ENCODE measurements around the gene MRPS18B. TPM values are rescaled to one million over a fixed set of nuclear protein-coding genes. Genes with fewer than 3 reads are reported as not detected.

MRPS18B gene
- total and polyA plus RNA-seq, 2 donors from 2014 or later, result 62.1 to 135 TPM

DNA sequence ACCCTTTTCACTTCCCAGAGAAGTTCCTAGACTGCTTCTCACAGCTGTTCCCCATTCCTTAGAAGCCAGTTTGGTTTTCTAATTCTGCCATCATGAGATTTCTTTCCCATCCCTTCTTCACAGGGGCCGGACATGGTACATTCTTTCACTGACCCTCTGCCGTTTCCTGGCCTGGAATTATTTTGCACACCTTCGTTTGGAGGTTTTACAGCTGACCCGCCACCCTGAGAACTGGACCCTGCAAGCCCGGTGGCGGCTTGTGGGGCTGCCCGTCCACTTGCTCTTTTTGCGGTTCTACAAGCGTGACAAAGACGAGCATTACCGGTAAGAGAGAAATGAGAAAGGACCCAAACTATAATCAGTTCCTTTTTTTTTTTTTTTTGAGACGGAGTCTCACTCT lies 33.5 kb downstream of the MRPS18B start:
- TF ChIP-seq, protein P1, sequence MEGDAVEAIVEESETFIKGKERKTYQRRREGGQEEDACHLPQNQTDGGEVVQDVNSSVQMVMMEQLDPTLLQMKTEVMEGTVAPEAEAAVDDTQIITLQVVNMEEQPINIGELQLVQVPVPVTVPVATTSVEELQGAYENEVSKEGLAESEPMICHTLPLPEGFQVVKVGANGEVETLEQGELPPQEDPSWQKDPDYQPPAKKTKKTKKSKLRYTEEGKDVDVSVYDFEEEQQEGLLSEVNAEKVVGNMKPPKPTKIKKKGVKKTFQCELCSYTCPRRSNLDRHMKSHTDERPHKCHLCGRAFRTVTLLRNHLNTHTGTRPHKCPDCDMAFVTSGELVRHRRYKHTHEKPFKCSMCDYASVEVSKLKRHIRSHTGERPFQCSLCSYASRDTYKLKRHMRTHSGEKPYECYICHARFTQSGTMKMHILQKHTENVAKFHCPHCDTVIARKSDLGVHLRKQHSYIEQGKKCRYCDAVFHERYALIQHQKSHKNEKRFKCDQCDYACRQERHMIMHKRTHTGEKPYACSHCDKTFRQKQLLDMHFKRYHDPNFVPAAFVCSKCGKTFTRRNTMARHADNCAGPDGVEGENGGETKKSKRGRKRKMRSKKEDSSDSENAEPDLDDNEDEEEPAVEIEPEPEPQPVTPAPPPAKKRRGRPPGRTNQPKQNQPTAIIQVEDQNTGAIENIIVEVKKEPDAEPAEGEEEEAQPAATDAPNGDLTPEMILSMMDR (IDR thresholded peaks at IDR 0.05; ENCODE audit: borderline replicate concordance, extremely low read depth, insufficient read depth), result no peak
- Histone ChIP-seq H3K27ac (ENCODE audit: low read depth in 2 of 2, low read length in 2 of 2) (no peak overlapping the region), H3K4me3 (ENCODE audit: low read length in 3 of 3) (no peak overlapping the region), H3K27me3 (ENCODE audit: control insufficient read depth, insufficient read depth, low read length) (no peaks in the 10 kb centered on the region), H3K4me1 (ENCODE audit: control insufficient read depth in 2 of 3, insufficient read depth in 2 of 3, low read depth in 1 of 3, low read length in 3 of 3) (peaks cover 0 to 10% (median 0%) of the 10 kb centered on the region in 3 donors), H3K9ac (ENCODE audit: low read length in 3 of 3) (no peak overlapping the region), H3K36me3 (ENCODE audit: control insufficient read depth in 2 of 3, insufficient read depth in 3 of 3, low read length in 3 of 3) (peaks cover 11 to 52% (median 28%) of the 10 kb centered on the region in 3 donors), H3K9me3 (ENCODE audit: control insufficient read depth in 2 of 3, insufficient read depth in 1 of 3, low read length in 3 of 3) (no peaks in the 10 kb centered on the region)
- no peak for DNase-seq
- intact Hi-C loops (cut with DNase I), result no loop called here
- FAIRE-seq, result no peak

GRCh38 chr6:30654798-30655742 lies 37.4 kb downstream of the MRPS18B start:
- no peaks in the 10 kb centered on the region for H3K4me1 ChIP-seq (ENCODE audit: control insufficient read depth in 2 of 3, insufficient read depth in 2 of 3, low read depth in 1 of 3, low read length in 3 of 3)
- DNase-seq (no peak), FAIRE-seq (no peak)
- peaks cover 11 to 73% (median 53%) of the 10 kb centered on the region in 3 donors for H3K36me3 ChIP-seq (ENCODE audit: control insufficient read depth in 2 of 3, insufficient read depth in 3 of 3, low read length in 3 of 3)
- TF ChIP-seq, protein P1 (IDR thresholded peaks at IDR 0.05; ENCODE audit: borderline replicate concordance, extremely low read depth, insufficient read depth), result no peak
- H3K27ac ChIP-seq (ENCODE audit: low read depth in 2 of 2, low read length in 2 of 2), result no peak overlapping the region
- no peaks in the 10 kb centered on the region for H3K9me3 ChIP-seq (ENCODE audit: control insufficient read depth in 2 of 3, insufficient read depth in 1 of 3, low read length in 3 of 3)
- no peak overlapping the region for H3K9ac ChIP-seq (ENCODE audit: low read length in 3 of 3)
- no peaks in the 10 kb centered on the region for H3K27me3 ChIP-seq (ENCODE audit: control insufficient read depth, insufficient read depth, low read length)
- intact Hi-C loops (cut with DNase I), result no loop called here
- no peak overlapping the region for H3K4me3 ChIP-seq (ENCODE audit: low read length in 3 of 3)

- H3K36me3 ChIP-seq (ENCODE audit: control insufficient read depth in 2 of 3, insufficient read depth in 3 of 3, low read length in 3 of 3), result peaks cover 11 to 76% (median 57%) of the 10 kb centered on the region in 3 donors
- DNase-seq, result no peak
- H3K27me3 ChIP-seq (ENCODE audit: control insufficient read depth, insufficient read depth, low read length), result no peaks in the 10 kb centered on the region
- no peak overlapping the region for H3K27ac ChIP-seq (ENCODE audit: low read depth in 2 of 2, low read length in 2 of 2)
- no peaks in the 10 kb centered on the region for H3K9me3 ChIP-seq (ENCODE audit: control insufficient read depth in 2 of 3, insufficient read depth in 1 of 3, low read length in 3 of 3)
- no peak overlapping the region for H3K9ac ChIP-seq (ENCODE audit: low read length in 3 of 3)
- H3K4me3 ChIP-seq (ENCODE audit: low read length in 3 of 3), result no peak overlapping the region
- TF ChIP-seq, protein P1 (IDR thresholded peaks at IDR 0.05; ENCODE audit: borderline replicate concordance, extremely low read depth, insufficient read depth), result no peak
- no peak for FAIRE-seq
- no peaks in the 10 kb centered on the region for H3K4me1 ChIP-seq (ENCODE audit: control insufficient read depth in 2 of 3, insufficient read depth in 2 of 3, low read depth in 1 of 3, low read length in 3 of 3)
- intact Hi-C loops (cut with DNase I), result no loop called here
Measured at GRCh38 chr6:30655743-30656094, 38.1 kb downstream of the MRPS18B start.
